Trophoblast cell (in vitro differentiated cells and primary cell): ENCODE results near the gene JAZF1.
"Not testable (repeated sequence)": the region's sequence is repeated elsewhere in the genome, so short reads cannot be mapped to it uniquely, and the experiment has no call there.

Experiments
- DNase-seq, 2 donors: peaks; one replicate each; pipeline ENCODE4 v3.0.0-alpha.2; 2016
- H2AFZ ChIP-seq: 2 replicates; pipeline ENCODE4 v1.6.1; 2013; ENCODE audit warnings: low read length, moderate library complexity, mild to moderate bottlenecking; ENCODE audit not compliant: insufficient read depth, poor library complexity
- H2AK5ac ChIP-seq: 2 replicates; pipeline ENCODE4 v1.6.1; 2013; ENCODE audit warnings: mild to moderate bottlenecking, low read length
- H2BK120ac ChIP-seq: 2 replicates; pipeline ENCODE4 v1.6.1; 2013; ENCODE audit warnings: low read length, mild to moderate bottlenecking, moderate library complexity; ENCODE audit not compliant: insufficient read depth, poor library complexity
- H2BK12ac ChIP-seq: 2 replicates; pipeline ENCODE4 v1.6.1; 2013; ENCODE audit warnings: mild to moderate bottlenecking, low read length, moderate library complexity
- H2BK5ac ChIP-seq: 2 replicates; pipeline ENCODE4 v1.6.1; 2013; ENCODE audit warnings: low read length, low read depth, moderate library complexity, mild to moderate bottlenecking; ENCODE audit not compliant: poor library complexity
- H3K14ac ChIP-seq: 2 replicates; pipeline ENCODE4 v1.6.1; 2013; ENCODE audit warnings: mild to moderate bottlenecking, low read length
- H3K18ac ChIP-seq: 2 replicates; pipeline ENCODE4 v1.6.1; 2013; ENCODE audit warnings: mild to moderate bottlenecking, low read length
- H3K23ac ChIP-seq: 2 replicates; pipeline ENCODE4 v1.6.1; 2013; ENCODE audit warnings: low read length
- H3K27ac ChIP-seq: 2 replicates; pipeline ENCODE4 v1.5.1; 2013; ENCODE audit warnings: low read depth, mild to moderate bottlenecking, inconsistent platforms, low read length, moderate library complexity
- H3K27me3 ChIP-seq: 2 replicates; pipeline ENCODE4 v1.6.1; 2013; ENCODE audit warnings: inconsistent platforms, mild to moderate bottlenecking, low read length, moderate library complexity; ENCODE audit not compliant: insufficient read depth
- H3K36me3 ChIP-seq, 2 experiments: 1 replicate in 1 of 2; 2 replicates in 1 of 2; pipeline ENCODE4 v1.6.1; 2013; ENCODE audit warnings: low read length in 2 of 2, mild to moderate bottlenecking in 2 of 2, moderate library complexity in 1 of 2; ENCODE audit not compliant: insufficient read depth in 2 of 2, control insufficient read depth in 1 of 2
- H3K4ac ChIP-seq: 2 replicates; pipeline ENCODE4 v1.6.1; 2013; ENCODE audit warnings: low read depth, mild to moderate bottlenecking, low read length, moderate library complexity
- H3K4me1 ChIP-seq, 2 experiments: 1 replicate in 1 of 2; 2 replicates in 1 of 2; pipeline ENCODE4 v1.6.1; 2013; ENCODE audit warnings: low read length in 2 of 2, mild to moderate bottlenecking in 2 of 2, moderate library complexity in 1 of 2; ENCODE audit not compliant: insufficient read depth in 2 of 2, control insufficient read depth in 1 of 2
- H3K4me2 ChIP-seq: 2 replicates; pipeline ENCODE4 v1.6.1; 2013; ENCODE audit warnings: inconsistent platforms, mild to moderate bottlenecking, low read length, moderate library complexity
- H3K4me3 ChIP-seq: 2 replicates; pipeline ENCODE4 v1.5.1; 2013; ENCODE audit warnings: mild to moderate bottlenecking, low read depth, low read length, inconsistent platforms
- H3K79me1 ChIP-seq: one replicate; pipeline ENCODE4 v1.6.1; 2013; ENCODE audit warnings: low read length
- H3K79me2 ChIP-seq: 2 replicates; pipeline ENCODE4 v1.6.1; 2013; ENCODE audit warnings: low read length, mild to moderate bottlenecking; ENCODE audit not compliant: control insufficient read depth, insufficient read depth, poor library complexity
- H3K9ac ChIP-seq: 2 replicates; pipeline ENCODE4 v1.6.1; 2013; ENCODE audit warnings: mild to moderate bottlenecking, low read length
- H3K9me3 ChIP-seq: 2 replicates; pipeline ENCODE4 v1.6.1; 2013; ENCODE audit warnings: low read depth, mild to moderate bottlenecking, control low read depth, inconsistent platforms, low read length; ENCODE audit not compliant: insufficient read depth
- H4K12ac ChIP-seq: 2 replicates; pipeline ENCODE4 v1.6.1; 2013; ENCODE audit warnings: low read depth, mild to moderate bottlenecking, low read length, moderate library complexity
- H4K8ac ChIP-seq: 2 replicates; pipeline ENCODE4 v1.6.1; 2013; ENCODE audit warnings: low read depth, mild to moderate bottlenecking, low read length, moderate library complexity
- H4K91ac ChIP-seq: one replicate; pipeline ENCODE4 v1.6.1; 2013; ENCODE audit warnings: low read depth, mild to moderate bottlenecking, low read length, moderate library complexity
- WGBS: extraction: QIAGEN DNeasy Blood & Tissue Kit; methylation state at CpG from one replicate; pipeline ENCODE4 v1.1.7; 2013; ENCODE audit warnings: missing lambda C conversion rate; ENCODE audit not compliant: insufficient read length, insufficient coverage; ENCODE audit errors: extremely low coverage; 5-methylcytosine and 5-hydroxymethylcytosine counted together

JAZF1 gene

DNA sequence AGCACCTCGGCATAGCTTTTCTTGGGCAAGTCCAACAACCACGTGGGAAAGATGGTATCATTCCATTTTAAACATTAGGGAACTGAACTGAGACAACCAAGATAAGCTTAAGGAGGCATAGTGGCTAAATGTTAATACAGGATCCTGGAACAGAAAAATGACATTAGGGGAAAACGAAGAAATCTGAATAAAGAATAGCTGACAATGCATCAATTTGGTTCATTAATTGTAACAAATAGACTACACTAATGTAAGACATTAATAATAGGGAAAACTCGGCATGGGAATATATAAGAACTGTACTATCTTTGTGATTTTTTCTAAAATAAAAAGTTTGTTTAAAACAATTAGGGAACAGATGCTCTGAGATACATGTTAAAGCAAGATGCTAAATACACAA, 165.4 kb downstream of the JAZF1 start:
- Histone ChIP-seq H4K91ac (no peak overlapping the region), H3K18ac (no peak overlapping the region), H3K79me2 (no peaks in the 10 kb centered on the region), H3K79me1 (no peaks in the 10 kb centered on the region), H3K23ac (no peak overlapping the region), H2BK5ac (no peak overlapping the region), H3K4me3 (no peak overlapping the region), H3K4me2 (no peak overlapping the region), H3K9me3 (peaks cover 10% of the 10 kb centered on the region), H3K27ac (no peak overlapping the region), H2AK5ac (no peak overlapping the region), H2BK12ac (no peak overlapping the region), H3K4ac (no peak overlapping the region), H3K27me3 (no peaks in the 10 kb centered on the region), H2BK120ac (no peak overlapping the region), H3K36me3 (no peaks in the 10 kb centered on the region), H4K8ac (no peak overlapping the region), H4K12ac (no peak overlapping the region), H3K9ac (no peak overlapping the region), H3K4me1 (no peaks in the 10 kb centered on the region), H2AFZ (no peak overlapping the region), H3K14ac (no peak overlapping the region)
- no CpG with 5 or more reads among the region's 4 CpGs for WGBS
- DNase-seq = no peak

DNA sequence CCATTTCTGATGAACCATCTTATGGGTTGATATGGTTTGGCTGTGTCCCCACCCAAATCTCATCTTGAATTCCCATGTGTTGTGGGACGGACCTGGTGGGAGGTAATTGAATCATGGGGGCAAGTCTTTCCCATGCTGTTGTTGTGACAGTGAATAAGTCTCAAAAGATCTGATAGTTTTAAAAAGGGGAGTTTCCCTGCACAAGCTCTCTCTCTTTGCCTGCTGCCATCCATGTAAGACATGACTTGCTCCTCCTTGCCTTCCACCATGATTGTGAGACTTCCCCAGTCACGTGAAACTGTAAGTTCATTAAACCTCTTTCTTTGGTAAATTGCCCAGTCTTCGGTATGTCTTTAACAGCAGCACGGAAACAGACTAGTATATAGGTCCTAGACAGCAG, 166.3 kb downstream of the JAZF1 start:
- H3K27me3 ChIP-seq = not testable (repeated sequence)

DNA sequence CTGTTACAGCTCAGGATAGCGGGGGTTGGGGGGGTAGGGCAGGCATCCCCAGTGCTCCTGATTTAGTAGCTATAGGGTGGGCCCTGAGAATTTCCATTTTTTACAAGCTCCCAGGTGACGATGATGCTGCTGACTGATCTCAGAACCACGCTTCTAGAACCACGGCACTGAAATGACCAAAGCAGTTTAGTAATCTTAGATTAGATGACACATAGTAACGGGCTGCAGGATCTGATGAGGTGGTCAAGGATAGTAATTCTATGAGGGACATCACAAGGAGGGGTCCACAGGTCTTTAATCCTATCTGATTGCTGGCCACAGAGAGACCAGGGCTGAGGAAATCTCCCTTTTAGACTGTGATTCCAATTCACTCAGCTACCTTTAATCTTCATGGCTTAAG, 167.2 kb downstream of the JAZF1 start:
- Histone ChIP-seq H4K12ac (no peak overlapping the region), H3K23ac (no peak overlapping the region), H3K27me3 (no peaks in the 10 kb centered on the region), H2BK120ac (no peak overlapping the region), H3K14ac (no peak overlapping the region), H3K4me1 (no peaks in the 10 kb centered on the region), H3K79me1 (no peaks in the 10 kb centered on the region), H2AK5ac (no peak overlapping the region), H4K8ac (no peak overlapping the region), H3K4ac (no peak overlapping the region), H3K18ac (no peak overlapping the region), H3K4me2 (no peak overlapping the region), H3K36me3 (no peaks in the 10 kb centered on the region), H3K9ac (no peak overlapping the region), H3K4me3 (no peak overlapping the region), H2AFZ (no peak overlapping the region), H3K9me3 (peaks cover 10% of the 10 kb centered on the region), H4K91ac (no peak overlapping the region), H2BK12ac (no peak overlapping the region), H3K27ac (no peak overlapping the region), H3K79me2 (no peaks in the 10 kb centered on the region), H2BK5ac (no peak overlapping the region)
- WGBS = no CpG with 5 or more reads among the region's 5 CpGs
- DNase-seq = no peak

More for the DNA sequence above, 166.3 kb downstream of the JAZF1 start:
- not testable (repeated sequence) for H4K12ac ChIP-seq, H3K27ac ChIP-seq, H3K4ac ChIP-seq, H3K4me2 ChIP-seq, H3K79me1 ChIP-seq, H3K9ac ChIP-seq, H2BK5ac ChIP-seq, H3K23ac ChIP-seq, H2BK12ac ChIP-seq, H3K18ac ChIP-seq, H3K36me3 ChIP-seq, H4K8ac ChIP-seq, DNase-seq, H2AK5ac ChIP-seq, H2AFZ ChIP-seq, H3K9me3 ChIP-seq, H4K91ac ChIP-seq, H3K4me3 ChIP-seq, H2BK120ac ChIP-seq, H3K14ac ChIP-seq, H3K4me1 ChIP-seq, H3K79me2 ChIP-seq
- no CpG with 5 or more reads among the region's 4 CpGs for WGBS

DNA sequence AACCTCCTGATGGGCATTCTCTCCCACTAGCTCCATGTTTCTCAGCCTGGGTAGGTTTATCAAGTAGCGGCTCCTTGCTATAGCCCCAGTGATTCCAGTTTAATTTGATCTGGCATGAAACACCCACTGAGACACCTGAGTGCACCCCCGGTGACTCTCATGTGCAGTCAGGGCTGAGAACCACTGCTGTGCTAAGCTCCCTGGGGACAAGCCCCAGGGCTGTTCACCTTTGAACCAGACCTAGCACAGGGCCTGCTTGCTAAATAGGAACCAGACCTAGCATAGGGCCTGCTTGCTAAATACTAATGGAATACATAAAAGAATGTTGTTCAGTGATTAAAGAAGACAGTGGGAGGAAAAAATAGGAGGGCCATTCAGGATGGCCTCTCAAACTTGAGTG, 167.6 kb downstream of the JAZF1 start:
- no peak overlapping the region for H3K4ac ChIP-seq
- H3K4me3 ChIP-seq = no peak overlapping the region
- H3K27me3 ChIP-seq = no peaks in the 10 kb centered on the region
- no peak overlapping the region for H4K91ac ChIP-seq
- no peaks in the 10 kb centered on the region for H3K79me1 ChIP-seq
- no peak overlapping the region for H2AK5ac ChIP-seq
- no peak overlapping the region for H4K8ac ChIP-seq
- no peak overlapping the region for H3K23ac ChIP-seq
- no peaks in the 10 kb centered on the region for H3K79me2 ChIP-seq
- no peak overlapping the region for H3K18ac ChIP-seq
- no peak overlapping the region for H4K12ac ChIP-seq
- DNase-seq = peak; percentile 26 to 40
- H2BK120ac ChIP-seq = no peak overlapping the region
- H3K27ac ChIP-seq = no peak overlapping the region
- peaks cover 8% of the 10 kb centered on the region for H3K9me3 ChIP-seq
- H3K4me1 ChIP-seq = no peaks in the 10 kb centered on the region
- no peak overlapping the region for H2BK5ac ChIP-seq
- H2AFZ ChIP-seq = no peak overlapping the region
- WGBS = no CpG with 5 or more reads among the region's 2 CpGs
- no peaks in the 10 kb centered on the region for H3K36me3 ChIP-seq
- no peak overlapping the region for H2BK12ac ChIP-seq
- H3K14ac ChIP-seq = no peak overlapping the region
- H3K4me2 ChIP-seq = no peak overlapping the region
- no peak overlapping the region for H3K9ac ChIP-seq
